Neural cell (in vitro differentiated cells): ENCODE results near the gene CNTNAP2. TPM values are rescaled to one million over a fixed set of nuclear protein-coding genes. Genes with fewer than 3 reads are reported as not detected.

ENCODE experiments used
- H2AFZ ChIP-seq: fragments of 200-600, 300-800 bp; sonication (generic), shearing (Covaris generic); 2 replicates; pipeline ENCODE4 v1.6.0; 2014; ENCODE audit warnings: low read depth, mild to moderate bottlenecking, antibody characterized with exemption, low read length, moderate library complexity
- H3F3A ChIP-seq: fragments of 200-600 bp; shearing (Covaris generic); 2 replicates; pipeline ENCODE4 v1.6.1; 2016; ENCODE audit warnings: mild to moderate bottlenecking, moderate library complexity, mixed read lengths, antibody characterized with exemption, low read length; ENCODE audit not compliant: insufficient read depth, poor library complexity, severe bottlenecking
- H3K27ac ChIP-seq: fragments of 200-600, 300-800 bp; sonication (generic), shearing (Covaris generic); 2 replicates; pipeline ENCODE4 v1.5.1; 2014; ENCODE audit warnings: mild to moderate bottlenecking, low read length, moderate library complexity
- H3K27me3 ChIP-seq: fragments of 300-800, 200-600 bp; sonication (generic), shearing (Covaris generic); 2 replicates; pipeline ENCODE4 v1.6.0; 2014; ENCODE audit warnings: mild to moderate bottlenecking, low read depth, low read length, moderate library complexity; ENCODE audit not compliant: insufficient read depth
- H3K36me3 ChIP-seq: fragments of 300-800, 200-600 bp; sonication (generic), shearing (Covaris generic); 2 replicates; pipeline ENCODE4 v1.5.1; 2014; ENCODE audit warnings: mild to moderate bottlenecking, antibody characterized with exemption, low read length, moderate library complexity; ENCODE audit not compliant: insufficient read depth
- H3K4me2 ChIP-seq: fragments of 300-800, 200-600 bp; sonication (generic), shearing (Covaris generic); 2 replicates; pipeline ENCODE4 v1.6.0; 2014; ENCODE audit warnings: mild to moderate bottlenecking, low read length
- H3K4me3 ChIP-seq: fragments of 300-800, 200-600 bp; sonication (generic), shearing (Covaris generic); 2 replicates; pipeline ENCODE4 v1.5.1; 2014; ENCODE audit warnings: mild to moderate bottlenecking, low read length, moderate library complexity
- H3K79me2 ChIP-seq: fragments of 200-600 bp; shearing (Covaris generic); replicated peaks from 2 replicates; pipeline ENCODE4 v1.6.0; 2014; ENCODE audit warnings: mild to moderate bottlenecking, low read length, moderate library complexity; ENCODE audit not compliant: insufficient read depth
- H3K9ac ChIP-seq: fragments of 300-800, 200-600 bp; sonication (generic), shearing (Covaris generic); 2 replicates; pipeline ENCODE4 v1.6.1; 2016; ENCODE audit warnings: mild to moderate bottlenecking, low read length, mixed read lengths
- H3K9me2 ChIP-seq: fragments of 200-600 bp; shearing (Covaris generic); 2 replicates; pipeline ENCODE4 v1.6.1; 2016; ENCODE audit warnings: mild to moderate bottlenecking, low read length, mixed read lengths; ENCODE audit not compliant: insufficient read depth
- H3K9me3 ChIP-seq: fragments of 200-600, 300-800 bp; sonication (generic), shearing (Covaris generic); 2 replicates; pipeline ENCODE4 v1.6.1; 2016; ENCODE audit warnings: mild to moderate bottlenecking, mixed run types, low read length, moderate library complexity, mixed read lengths
- H4K20me1 ChIP-seq: fragments of 200-600 bp; shearing (Covaris generic); 2 replicates; pipeline ENCODE4 v1.6.1; 2016; ENCODE audit warnings: mild to moderate bottlenecking, mixed run types; ENCODE audit not compliant: insufficient read depth
- CTCF ChIP-seq: fragments of 450-650 bp; IDR thresholded peaks from 2 replicates; pipeline ENCODE4 v1.5.1; 2014; ENCODE audit warnings: antibody characterized with exemption, mild to moderate bottlenecking, moderate library complexity; ENCODE audit not compliant: poor library complexity, severe bottlenecking
- EP300 ChIP-seq: fragments of 450-650 bp; conservative IDR thresholded peaks from 2 replicates; pipeline ENCODE4 v1.6.1; 2014; ENCODE audit warnings: antibody characterized with exemption, mild to moderate bottlenecking, moderate library complexity; ENCODE audit not compliant: poor library complexity, severe bottlenecking
- EZH2 ChIP-seq: fragments of 200-600, 300-800 bp; shearing (Covaris generic), sonication (generic); IDR thresholded peaks from 2 replicates; pipeline ENCODE4 v1.6.1; 2014; ENCODE audit warnings: antibody characterized with exemption, low read length, borderline replicate concordance, mild to moderate bottlenecking; ENCODE audit not compliant: insufficient read depth, poor library complexity, severe bottlenecking
- MXI1 ChIP-seq: fragments of 450-650 bp; conservative IDR thresholded peaks from 2 replicates; pipeline ENCODE4 v1.6.1; 2014; ENCODE audit warnings: antibody characterized with exemption, mild to moderate bottlenecking; ENCODE audit not compliant: poor library complexity, severe bottlenecking
- POLR2AphosphoS5 ChIP-seq: IDR thresholded peaks from 2 replicates; pipeline ENCODE4 v1.6.1; 2012
- RAD21 ChIP-seq: fragments of 450-650 bp; conservative IDR thresholded peaks from 2 replicates; pipeline ENCODE4 v1.6.1; 2014; ENCODE audit warnings: antibody characterized with exemption, mild to moderate bottlenecking, moderate library complexity
- SMC3 ChIP-seq: fragments of 450-650 bp; conservative IDR thresholded peaks from 2 replicates; pipeline ENCODE4 v1.6.1; 2014; ENCODE audit warnings: antibody characterized with exemption, mild to moderate bottlenecking, moderate library complexity; ENCODE audit not compliant: poor library complexity
- TAF1 ChIP-seq: IDR thresholded peaks from 2 replicates; pipeline ENCODE4 v1.6.1; 2012; ENCODE audit warnings: low read depth
- polyA plus RNA-seq: library from polyadenylated mRNA; depleted of rRNA; stranded (reverse); fragments of >200 nt; gene quantifications from 2 replicates; pipeline ENCODE4 v1.2.3, GENCODE V29; 2014
- TF ChIP-seq, protein P1 (sequence below): IDR thresholded peaks from 2 replicates; pipeline ENCODE4 v1.6.1; 2012; ENCODE audit warnings: borderline replicate concordance

The CNTNAP2 gene
- polyA plus RNA-seq, 1 donor from 2014 or later, result 276 TPM

- Histone ChIP-seq H3K9ac (no peak overlapping the region), H3K36me3 (no peaks in the 10 kb centered on the region), H3K79me2 (no peaks in the 10 kb centered on the region), H3K9me3 (no peaks in the 10 kb centered on the region), H3K4me2 (no peak overlapping the region), H3K27ac (no peak overlapping the region), H2AFZ (no peak overlapping the region), H3K4me3 (no peak overlapping the region), H3K9me2 (no peaks in the 10 kb centered on the region), H3F3A (no peaks in the 10 kb centered on the region), H4K20me1 (no peaks in the 10 kb centered on the region), H3K27me3 (no peaks in the 10 kb centered on the region)
- TF ChIP-seq TAF1, result no peak
- no peak for TF ChIP-seq CTCF
- TF ChIP-seq MXI1, result no peak
Measured at GRCh38 chr7:148182264-148182663, 2065.7 kb downstream of the CNTNAP2 start.

DNA sequence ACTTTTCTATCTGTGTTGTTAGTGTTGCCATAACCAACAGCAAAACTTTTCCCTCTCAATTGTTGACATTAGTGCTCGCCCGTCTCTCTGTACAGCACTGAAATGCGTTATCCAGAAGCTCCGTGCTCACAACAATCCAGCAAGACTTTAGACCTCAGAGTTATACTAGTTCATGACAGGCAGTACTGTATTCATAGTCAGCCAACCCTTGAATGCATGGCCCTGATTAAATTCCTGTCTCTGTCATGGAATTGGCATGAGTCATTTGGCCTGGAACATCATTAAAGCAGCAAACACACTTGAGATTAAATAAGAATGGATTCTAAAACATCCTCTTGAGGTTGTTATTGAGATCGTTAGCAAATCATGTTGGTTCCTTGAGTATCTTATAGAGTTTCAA is 2068.4 kb downstream of the CNTNAP2 start:
- no peaks in the 10 kb centered on the region for H3K79me2 ChIP-seq
- H3K4me3 ChIP-seq, result no peak overlapping the region
- H2AFZ ChIP-seq, result no peak overlapping the region
- H3K9ac ChIP-seq, result no peak overlapping the region
- H3K27ac ChIP-seq, result no peak overlapping the region
- no peaks in the 10 kb centered on the region for H3K36me3 ChIP-seq
- H3K27me3 ChIP-seq, result no peaks in the 10 kb centered on the region
- H3K4me2 ChIP-seq, result no peak overlapping the region
- H3F3A ChIP-seq, result no peaks in the 10 kb centered on the region
- H3K9me2 ChIP-seq, result no peaks in the 10 kb centered on the region
- TF ChIP-seq EZH2, result no peak
- no peak for TF ChIP-seq RAD21
- no peak for TF ChIP-seq POLR2AphosphoS5
- TF ChIP-seq, protein P1, sequence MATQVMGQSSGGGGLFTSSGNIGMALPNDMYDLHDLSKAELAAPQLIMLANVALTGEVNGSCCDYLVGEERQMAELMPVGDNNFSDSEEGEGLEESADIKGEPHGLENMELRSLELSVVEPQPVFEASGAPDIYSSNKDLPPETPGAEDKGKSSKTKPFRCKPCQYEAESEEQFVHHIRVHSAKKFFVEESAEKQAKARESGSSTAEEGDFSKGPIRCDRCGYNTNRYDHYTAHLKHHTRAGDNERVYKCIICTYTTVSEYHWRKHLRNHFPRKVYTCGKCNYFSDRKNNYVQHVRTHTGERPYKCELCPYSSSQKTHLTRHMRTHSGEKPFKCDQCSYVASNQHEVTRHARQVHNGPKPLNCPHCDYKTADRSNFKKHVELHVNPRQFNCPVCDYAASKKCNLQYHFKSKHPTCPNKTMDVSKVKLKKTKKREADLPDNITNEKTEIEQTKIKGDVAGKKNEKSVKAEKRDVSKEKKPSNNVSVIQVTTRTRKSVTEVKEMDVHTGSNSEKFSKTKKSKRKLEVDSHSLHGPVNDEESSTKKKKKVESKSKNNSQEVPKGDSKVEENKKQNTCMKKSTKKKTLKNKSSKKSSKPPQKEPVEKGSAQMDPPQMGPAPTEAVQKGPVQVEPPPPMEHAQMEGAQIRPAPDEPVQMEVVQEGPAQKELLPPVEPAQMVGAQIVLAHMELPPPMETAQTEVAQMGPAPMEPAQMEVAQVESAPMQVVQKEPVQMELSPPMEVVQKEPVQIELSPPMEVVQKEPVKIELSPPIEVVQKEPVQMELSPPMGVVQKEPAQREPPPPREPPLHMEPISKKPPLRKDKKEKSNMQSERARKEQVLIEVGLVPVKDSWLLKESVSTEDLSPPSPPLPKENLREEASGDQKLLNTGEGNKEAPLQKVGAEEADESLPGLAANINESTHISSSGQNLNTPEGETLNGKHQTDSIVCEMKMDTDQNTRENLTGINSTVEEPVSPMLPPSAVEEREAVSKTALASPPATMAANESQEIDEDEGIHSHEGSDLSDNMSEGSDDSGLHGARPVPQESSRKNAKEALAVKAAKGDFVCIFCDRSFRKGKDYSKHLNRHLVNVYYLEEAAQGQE, result no peak
- no peak for TF ChIP-seq SMC3
- TF ChIP-seq MXI1, result no peak
- TF ChIP-seq EP300, result no peak
- no peak for TF ChIP-seq CTCF
- TF ChIP-seq TAF1, result no peak
- no peaks in the 10 kb centered on the region for H4K20me1 ChIP-seq
- no peaks in the 10 kb centered on the region for H3K9me3 ChIP-seq
